Measurements from ENCODE around the gene ALG14. TPM values are rescaled to one million over a fixed set of nuclear protein-coding genes. Genes with fewer than 3 reads are reported as not detected.

Gene ALG14
- total RNA-seq, 1 donor, result 4.7 TPM

DNA sequence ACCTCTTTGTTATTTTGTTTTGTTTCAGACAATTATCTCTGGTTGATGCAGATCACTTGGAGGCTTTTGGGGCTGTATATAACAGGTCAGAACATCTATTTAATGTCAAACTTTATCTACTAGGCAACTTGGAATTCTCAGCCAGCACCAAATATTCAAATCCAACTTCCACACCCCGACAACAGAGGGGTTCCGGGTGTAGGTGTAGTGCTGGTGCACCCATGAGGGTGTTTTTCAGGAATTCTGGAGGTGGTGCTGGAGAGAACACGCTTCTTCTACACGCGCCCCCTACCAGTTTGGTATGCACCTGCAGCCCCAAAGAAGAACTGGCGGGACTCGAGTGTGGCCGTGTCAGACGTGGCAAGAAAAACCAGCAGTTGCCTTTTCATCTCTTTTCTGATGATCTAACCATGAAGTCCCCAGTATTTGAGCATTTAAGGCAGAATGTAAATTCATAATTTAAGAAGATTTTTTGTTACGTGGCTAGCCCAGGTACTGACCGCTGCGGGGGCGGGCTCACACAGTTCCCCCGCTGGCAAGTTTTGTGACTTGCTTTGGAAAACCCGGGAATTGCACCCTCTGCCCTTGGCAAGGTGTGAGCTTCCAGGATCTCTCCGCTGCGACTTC lies 43.9 kb upstream of the ALG14 start:
- TF ChIP-seq, protein P1, sequence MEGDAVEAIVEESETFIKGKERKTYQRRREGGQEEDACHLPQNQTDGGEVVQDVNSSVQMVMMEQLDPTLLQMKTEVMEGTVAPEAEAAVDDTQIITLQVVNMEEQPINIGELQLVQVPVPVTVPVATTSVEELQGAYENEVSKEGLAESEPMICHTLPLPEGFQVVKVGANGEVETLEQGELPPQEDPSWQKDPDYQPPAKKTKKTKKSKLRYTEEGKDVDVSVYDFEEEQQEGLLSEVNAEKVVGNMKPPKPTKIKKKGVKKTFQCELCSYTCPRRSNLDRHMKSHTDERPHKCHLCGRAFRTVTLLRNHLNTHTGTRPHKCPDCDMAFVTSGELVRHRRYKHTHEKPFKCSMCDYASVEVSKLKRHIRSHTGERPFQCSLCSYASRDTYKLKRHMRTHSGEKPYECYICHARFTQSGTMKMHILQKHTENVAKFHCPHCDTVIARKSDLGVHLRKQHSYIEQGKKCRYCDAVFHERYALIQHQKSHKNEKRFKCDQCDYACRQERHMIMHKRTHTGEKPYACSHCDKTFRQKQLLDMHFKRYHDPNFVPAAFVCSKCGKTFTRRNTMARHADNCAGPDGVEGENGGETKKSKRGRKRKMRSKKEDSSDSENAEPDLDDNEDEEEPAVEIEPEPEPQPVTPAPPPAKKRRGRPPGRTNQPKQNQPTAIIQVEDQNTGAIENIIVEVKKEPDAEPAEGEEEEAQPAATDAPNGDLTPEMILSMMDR (IDR thresholded peaks at IDR 0.05; ENCODE audit: insufficient read depth, low read depth, low read length), result peak; percentile 54
- DNase-seq (ENCODE audit: low read depth), result peak; percentile 18
- peak overlapping the region; percentile 66 for H3K4me3 ChIP-seq (ENCODE audit: low read depth, low read length)

DNA sequence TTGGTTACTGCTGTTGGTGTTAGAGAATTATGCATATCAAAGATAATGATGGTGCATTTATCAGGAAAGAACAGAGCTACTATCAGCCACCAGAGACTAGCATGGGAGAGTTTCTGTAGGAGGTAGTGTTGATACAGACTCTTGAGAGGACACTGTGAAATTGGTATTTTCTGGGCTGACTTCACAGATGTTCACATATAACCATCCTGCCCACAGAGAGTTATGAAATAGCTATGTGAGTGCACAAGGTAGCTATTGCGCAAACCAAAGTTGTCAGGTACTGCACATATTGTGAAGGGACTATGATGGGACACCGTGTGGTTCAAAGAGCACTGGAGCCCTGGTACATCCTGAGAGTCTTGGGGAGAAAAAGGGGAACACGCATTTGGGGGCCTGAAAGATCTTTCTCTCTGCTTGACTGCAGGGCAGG lies 43.0 kb upstream of the ALG14 start:
- TF ChIP-seq, protein P1 (IDR thresholded peaks at IDR 0.05; ENCODE audit: insufficient read depth, low read depth, low read length), result no peak
- H3K4me3 ChIP-seq (ENCODE audit: low read depth, low read length), result no peak overlapping the region
- no peak for DNase-seq (ENCODE audit: low read depth)

DNA sequence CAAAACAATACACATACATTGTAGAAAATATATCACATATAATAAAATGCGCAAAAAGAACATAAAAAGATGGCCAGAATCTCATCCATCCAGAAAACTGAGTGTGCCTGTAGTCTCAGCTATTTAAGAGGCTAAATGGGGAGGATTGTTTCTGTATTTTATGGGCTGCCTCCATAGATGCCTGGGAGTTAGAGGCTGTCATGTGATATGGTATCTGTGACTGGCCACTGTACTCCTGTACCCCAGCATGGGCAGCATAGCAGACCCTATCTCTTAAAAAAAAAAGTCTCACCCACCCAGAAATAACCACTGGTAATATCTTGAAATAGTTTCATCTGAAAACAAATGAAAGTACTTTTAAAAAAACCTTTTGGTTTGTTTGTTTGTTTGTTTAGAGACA lies 40.9 kb upstream of the ALG14 start:
- TF ChIP-seq, protein P1 (IDR thresholded peaks at IDR 0.05; ENCODE audit: insufficient read depth, low read depth, low read length), result no peak
- no peak overlapping the region for H3K4me3 ChIP-seq (ENCODE audit: low read depth, low read length)
- DNase-seq (ENCODE audit: low read depth), result no peak

DNA sequence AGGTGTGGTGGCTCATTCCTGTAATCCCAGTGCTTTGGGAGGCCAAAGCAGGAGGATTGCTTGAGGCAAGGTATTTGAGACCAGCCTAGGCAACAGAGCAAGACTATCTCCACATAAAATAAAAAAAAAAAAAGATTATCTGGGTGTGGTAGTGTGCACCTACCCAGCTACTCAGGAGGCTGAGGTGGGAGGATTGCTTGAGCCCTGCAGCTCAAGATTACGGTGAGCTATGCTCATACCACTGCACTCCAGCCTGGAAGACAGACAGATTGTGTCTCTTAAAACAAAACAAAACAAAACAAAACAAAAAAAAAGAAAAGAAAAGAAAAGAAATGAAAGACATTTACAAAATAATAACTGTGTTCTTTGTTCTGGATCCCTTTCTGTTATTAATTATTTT lies 38.3 kb upstream of the ALG14 start:
- H3K4me3 ChIP-seq (ENCODE audit: low read depth, low read length), result no peak overlapping the region
- TF ChIP-seq, protein P1 (IDR thresholded peaks at IDR 0.05; ENCODE audit: insufficient read depth, low read depth, low read length), result no peak
- no peak for DNase-seq (ENCODE audit: low read depth)

DNA sequence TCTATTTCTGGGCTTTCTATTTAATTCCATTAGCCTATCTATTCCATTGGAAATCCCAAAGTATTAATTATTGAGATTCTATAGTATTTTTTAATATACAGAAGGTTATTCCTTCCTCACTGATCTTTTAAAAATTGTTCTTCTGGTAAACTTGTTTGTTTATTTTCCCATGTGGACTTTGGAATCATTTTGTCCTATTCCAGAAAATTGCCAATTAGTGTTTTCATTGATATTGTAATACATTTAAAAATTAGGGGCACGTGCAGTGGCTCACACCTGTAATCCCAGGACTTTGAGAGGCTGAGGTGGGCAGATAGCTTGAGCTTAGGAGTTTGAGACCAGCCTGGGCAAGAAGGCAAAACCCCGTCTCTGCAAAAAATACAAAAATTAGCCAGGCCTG lies 36.0 kb upstream of the ALG14 start:
- H3K4me3 ChIP-seq (ENCODE audit: low read depth, low read length), result no peak overlapping the region
- DNase-seq (ENCODE audit: low read depth), result no peak
- TF ChIP-seq, protein P1 (IDR thresholded peaks at IDR 0.05; ENCODE audit: insufficient read depth, low read depth, low read length), result no peak

DNA sequence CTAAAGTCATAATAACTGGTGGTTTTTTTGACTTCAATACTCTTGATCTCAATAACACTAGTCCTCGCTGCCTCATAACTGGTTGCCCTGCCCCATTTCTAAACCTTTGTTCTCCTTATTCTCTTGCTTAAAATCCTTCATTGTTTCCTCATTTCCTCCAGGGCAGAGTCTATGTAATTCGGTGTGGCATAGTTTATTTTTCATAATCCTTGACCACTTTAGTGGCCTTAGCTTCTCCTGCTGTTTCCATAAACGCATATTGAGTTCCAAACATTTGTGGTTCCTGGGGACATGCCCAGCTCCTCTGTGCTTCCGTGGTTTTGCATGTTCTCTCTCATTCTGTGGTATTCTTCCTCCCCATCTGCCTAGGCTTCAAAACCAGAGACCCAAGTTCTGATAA lies 25.4 kb upstream of the ALG14 start:
- TF ChIP-seq, protein P1 (IDR thresholded peaks at IDR 0.05; ENCODE audit: insufficient read depth, low read depth, low read length), result no peak
- DNase-seq (ENCODE audit: low read depth), result peak; percentile 26

DNA sequence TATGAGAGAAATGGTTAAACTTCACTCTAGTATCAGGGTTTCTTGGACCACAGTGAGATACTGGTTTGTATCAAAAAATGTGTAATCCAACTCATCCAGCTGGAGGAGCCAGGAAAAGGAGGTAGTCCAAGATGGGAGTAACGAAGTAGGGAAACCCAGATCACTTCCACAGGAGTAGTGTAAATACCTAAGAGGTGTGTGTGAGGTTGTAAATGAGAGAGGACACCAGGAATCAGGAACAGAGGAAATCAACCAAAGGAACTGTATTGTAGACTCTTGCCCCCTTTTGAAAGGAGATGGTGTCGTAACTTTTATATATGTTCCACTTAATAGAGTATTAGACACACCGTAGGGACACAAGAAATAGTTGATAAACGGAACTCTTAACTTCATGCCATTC lies 24.7 kb upstream of the ALG14 start:
- TF ChIP-seq, protein P1 (IDR thresholded peaks at IDR 0.05; ENCODE audit: insufficient read depth, low read depth, low read length), result no peak
- no peak for DNase-seq (ENCODE audit: low read depth)
- no peak overlapping the region for H3K4me3 ChIP-seq (ENCODE audit: low read depth, low read length)

More for the DNA sequence above, 25.4 kb upstream of the ALG14 start:
- H3K4me3 ChIP-seq (ENCODE audit: low read depth, low read length), result no peak overlapping the region
